ENCODE data around the gene ARID2. TPM values are rescaled to one million over a fixed set of nuclear protein-coding genes. Genes with fewer than 3 reads are reported as not detected.

ARID2 gene
- total and polyA plus RNA-seq, 2 of the 4 experiments (the other 2 are of a cell fraction) = 5.4 to 28.1 TPM

DNA sequence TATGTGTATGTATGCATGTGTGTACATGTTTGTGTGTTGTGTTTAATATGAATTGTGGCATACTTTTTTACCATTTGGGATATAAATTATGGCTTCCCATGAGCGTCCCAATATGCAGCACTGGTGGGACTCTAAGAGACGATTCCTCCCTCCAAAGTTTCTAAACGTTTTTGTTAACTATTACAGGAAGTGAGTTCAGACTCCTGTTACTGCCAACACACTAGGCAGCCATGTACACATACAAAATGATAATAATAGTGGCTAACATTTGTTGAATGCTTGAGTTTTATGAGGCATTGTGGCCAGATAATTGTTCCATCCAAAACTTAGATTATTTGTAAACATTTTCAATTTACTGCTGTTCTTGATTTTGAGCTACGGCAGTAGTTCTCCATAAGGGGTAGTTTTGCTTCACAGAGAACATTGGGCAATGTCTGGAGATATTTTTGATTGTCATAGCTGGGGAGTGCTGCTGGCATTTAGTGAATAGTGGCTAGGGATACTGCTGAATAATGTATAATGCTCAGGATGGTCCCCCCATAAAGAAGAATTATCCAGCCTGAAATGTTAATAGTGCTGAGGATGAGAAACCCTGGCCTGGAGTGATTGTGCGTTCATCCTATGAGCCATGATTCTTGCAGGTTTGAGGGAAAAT is 45.1 kb downstream of the ARID2 start:
- POLR2A ChIA-PET (ENCODE audit: unreplicated experiment) = no interaction called here
- ATAC-seq (ENCODE audit: low read depth) = no peak
- no peaks in the 10 kb centered on the region for H3K9me1 ChIP-seq (ENCODE audit: insufficient read depth, low read length)
- no peak overlapping the region for H3K56ac ChIP-seq (ENCODE audit: extremely low read depth, insufficient read depth, low read length)
- dilution Hi-C loops (cut with HindIII; ENCODE audit: low sequenced_read_pairs, unreplicated experiment) = no loop called here
- no peak overlapping the region for H3K27ac ChIP-seq (ENCODE audit: insufficient read depth, low read length)
- WGBS, 2 experiments (ENCODE audit: extremely low coverage in 2 of 2, insufficient read length in 1 of 2) = no CpG with 5 or more reads among the region's 5 CpGs
- H2BK5ac ChIP-seq (ENCODE audit: low read depth, low read length, poor library complexity, severe bottlenecking) = no peak overlapping the region
- H3K4me3 ChIP-seq (ENCODE audit: insufficient read depth, low read depth, low read length) = no peak overlapping the region
- H2AK5ac ChIP-seq (ENCODE audit: low read depth, low read length) = no peak overlapping the region
- H3K23ac ChIP-seq (ENCODE audit: low read depth, low read length) = no peak overlapping the region
- no TSS peak for BruUV-seq (replicated peaks)
- CTCF ChIA-PET = no interaction called here
- H3K14ac ChIP-seq (replicated peaks; ENCODE audit: low read depth, low read length) = no peak overlapping the region
- H4K5ac ChIP-seq (ENCODE audit: low read depth, low read length) = no peak overlapping the region
- DNase-seq = no peak
- no peak overlapping the region for H3K18ac ChIP-seq (ENCODE audit: low read depth, low read length)
- peaks cover 2% of the 10 kb centered on the region; the same call in 1 of the 2 replicates for H3K4me1 ChIP-seq (ENCODE audit: control insufficient read depth, insufficient read depth, low read length)
- H4K91ac ChIP-seq (ENCODE audit: insufficient read depth, low read depth, low read length) = no peak overlapping the region
- H3K4me2 ChIP-seq (ENCODE audit: low read depth, low read length) = no peak overlapping the region
- H4K20me1 ChIP-seq (ENCODE audit: insufficient read depth, low read length) = 0 out of 2 replicates have a peak, but pooled peaks cover 5% of the 10 kb centered on the region
- H2AK9ac ChIP-seq (replicated peaks; ENCODE audit: low read depth, low read length, poor library complexity) = no peak overlapping the region
- H3K4ac ChIP-seq (ENCODE audit: low read depth, low read length) = no peak overlapping the region
- H2BK20ac ChIP-seq (ENCODE audit: low read depth, low read length) = no peak overlapping the region
- peaks cover 18 to 34% of the 10 kb centered on the region in 2 experiments for H3K79me1 ChIP-seq (ENCODE audit: low read depth in 1 of 2, low read length in 2 of 2)
- H2BK120ac ChIP-seq (ENCODE audit: low read depth, low read length) = no peak overlapping the region
- TF ChIP-seq ELK1 (IDR thresholded peaks at IDR 0.05; ENCODE audit: borderline replicate concordance, low read depth, low read length) (no peak), CEBPB (IDR thresholded peaks at IDR 0.05; ENCODE audit: low read depth, low read length) (no peak), RCOR1 (IDR thresholded peaks at IDR 0.05; ENCODE audit: insufficient replicate concordance, low read length) (no peak), USF2 (IDR thresholded peaks at IDR 0.05; ENCODE audit: low read depth, low read length) (no peak), BHLHE40 (IDR thresholded peaks at IDR 0.05; ENCODE audit: low read depth, low read length) (no peak), FOS (IDR thresholded peaks at IDR 0.05; ENCODE audit: low read depth, low read length) (no peak), RAD21 (IDR thresholded peaks at IDR 0.05; ENCODE audit: low read length) (no peak), MAFK (IDR thresholded peaks at IDR 0.05; ENCODE audit: low read depth, low read length) (no peak), MAZ (IDR thresholded peaks at IDR 0.05; ENCODE audit: borderline replicate concordance, low read depth, low read length) (no peak), SMC3 (IDR thresholded peaks at IDR 0.05; ENCODE audit: low read depth, low read length) (no peak), NFE2L2 (IDR thresholded peaks at IDR 0.05; ENCODE audit: low read depth, low read length) (no peak), POLR2A (IDR thresholded peaks at IDR 0.05; ENCODE audit: low read depth, low read length) (no peak), CHD1 (IDR thresholded peaks at IDR 0.05; ENCODE audit: low read depth, low read length) (no peak), RFX5 (IDR thresholded peaks at IDR 0.05; ENCODE audit: low read depth, low read length) (no peak), MXI1 (IDR thresholded peaks at IDR 0.05; ENCODE audit: borderline replicate concordance, low read depth, low read length) (no peak)
- TF ChIP-seq, protein P1, sequence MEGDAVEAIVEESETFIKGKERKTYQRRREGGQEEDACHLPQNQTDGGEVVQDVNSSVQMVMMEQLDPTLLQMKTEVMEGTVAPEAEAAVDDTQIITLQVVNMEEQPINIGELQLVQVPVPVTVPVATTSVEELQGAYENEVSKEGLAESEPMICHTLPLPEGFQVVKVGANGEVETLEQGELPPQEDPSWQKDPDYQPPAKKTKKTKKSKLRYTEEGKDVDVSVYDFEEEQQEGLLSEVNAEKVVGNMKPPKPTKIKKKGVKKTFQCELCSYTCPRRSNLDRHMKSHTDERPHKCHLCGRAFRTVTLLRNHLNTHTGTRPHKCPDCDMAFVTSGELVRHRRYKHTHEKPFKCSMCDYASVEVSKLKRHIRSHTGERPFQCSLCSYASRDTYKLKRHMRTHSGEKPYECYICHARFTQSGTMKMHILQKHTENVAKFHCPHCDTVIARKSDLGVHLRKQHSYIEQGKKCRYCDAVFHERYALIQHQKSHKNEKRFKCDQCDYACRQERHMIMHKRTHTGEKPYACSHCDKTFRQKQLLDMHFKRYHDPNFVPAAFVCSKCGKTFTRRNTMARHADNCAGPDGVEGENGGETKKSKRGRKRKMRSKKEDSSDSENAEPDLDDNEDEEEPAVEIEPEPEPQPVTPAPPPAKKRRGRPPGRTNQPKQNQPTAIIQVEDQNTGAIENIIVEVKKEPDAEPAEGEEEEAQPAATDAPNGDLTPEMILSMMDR (conservative IDR thresholded peaks at IDR 0.05; ENCODE audit: low read depth, low read length) = no peak
- no peak overlapping the region for H2BK15ac ChIP-seq (ENCODE audit: low read depth, low read length)
- no peaks in the 10 kb centered on the region for H3K36me3 ChIP-seq (ENCODE audit: control insufficient read depth, insufficient read depth, low read length)
- no peak overlapping the region for H3K9ac ChIP-seq (ENCODE audit: low read depth, low read length)
- no peaks in the 10 kb centered on the region for H3K9me3 ChIP-seq (ENCODE audit: control insufficient read depth, insufficient read depth, low read length)
- intact Hi-C loops (cut with micrococcal nuclease) = loop anchor here (5.0 kb wide), 1 partner anchor 43 kb away; no protein-coding TSS in a partner anchor
- H3K27me3 ChIP-seq (ENCODE audit: control insufficient read depth, insufficient read depth, low read length) = no peaks in the 10 kb centered on the region
- no peak overlapping the region for H2AFZ ChIP-seq (replicated peaks; ENCODE audit: low read length, poor library complexity)
- H4K8ac ChIP-seq (ENCODE audit: low read depth in 2 of 2, low read length in 2 of 2) = no peak overlapping the region
- in situ Hi-C loops (cut with MboI; ENCODE audit: low sequenced_read_pairs) = no loop called here
